ENCODE results near the gene IPO13.

Gene IPO13

GRCh38 chr1:43976045-43976444, 29.3 kb downstream of the IPO13 start:
- DNase-seq: no peak

GRCh38 chr1:43976890-43977289, 30.1 kb downstream of the IPO13 start:
- no peak for DNase-seq

- DNase-seq: no peak
Measured at GRCh38 chr1:43977376-43978263, 30.9 kb downstream of the IPO13 start.

GRCh38 chr1:43978264-43978550, 31.5 kb downstream of the IPO13 start:
- DNase-seq: no peak

GRCh38 chr1:43978551-43979260, 32.0 kb downstream of the IPO13 start, which contains the start of gene B4GALT2:
TSS of gene B4GALT2 (plus strand) at chr1:43979210. CDS start at chr1:43981161, 1,951 bp downstream.
- no peak for DNase-seq

GRCh38 chr1:43979261-43979527, 32.4 kb downstream of the IPO13 start:
- DNase-seq: no peak

- no peak for DNase-seq
Measured at GRCh38 chr1:43979528-43980254, 32.9 kb downstream of the IPO13 start.

- DNase-seq: no peak
Measured at GRCh38 chr1:43980255-43981134, 33.7 kb downstream of the IPO13 start.

GRCh38 chr1:43981135-43981491, 34.4 kb downstream of the IPO13 start:
- no peak for DNase-seq

GRCh38 chr1:43981636-43982035, 34.9 kb downstream of the IPO13 start:
- no peak for DNase-seq

GRCh38 chr1:43982241-43982640, 35.5 kb downstream of the IPO13 start:
- DNase-seq: no peak

GRCh38 chr1:43982808-43983207, 36.1 kb downstream of the IPO13 start:
- no peak for DNase-seq

- no peak for DNase-seq
Measured at GRCh38 chr1:43983253-43983899, 36.6 kb downstream of the IPO13 start.

GRCh38 chr1:43984855-43985254, 38.1 kb downstream of the IPO13 start:
- no peak for DNase-seq

- DNase-seq: no peak
Measured at GRCh38 chr1:43985984-43986595, 39.3 kb downstream of the IPO13 start.

- no peak for DNase-seq
Measured at GRCh38 chr1:43986712-43987111, 40.0 kb downstream of the IPO13 start.

GRCh38 chr1:43987159-43987902, 40.6 kb downstream of the IPO13 start:
- DNase-seq: no peak

GRCh38 chr1:43990271-43991199, 43.8 kb downstream of the IPO13 start:
- DNase-seq: no peak

- no peak for DNase-seq
Measured at GRCh38 chr1:43991200-43991475, 44.4 kb downstream of the IPO13 start.

GRCh38 chr1:43991476-43992231, 44.9 kb downstream of the IPO13 start, which contains the start of gene CCDC24:
TSS of gene CCDC24 (plus strand) at chr1:43991599. CDS start at chr1:43991879, 280 bp downstream.
- DNase-seq: no peak

Measured in NCI-H187 treated with DMSO at 0.1 percent for 48 hours (cell line).